A673 (cell line): Measurements from ENCODE around the gene PRSS8.

Source experiments
- EZH2 ChIP-seq: fragments of 200-600 bp; sonication (generic); IDR thresholded peaks from 2 replicates; pipeline ENCODE4 v1.6.1; 2017; ENCODE audit warnings: borderline replicate concordance, low read depth, mild to moderate bottlenecking, mixed read lengths, antibody characterized with exemption, low read length; ENCODE audit not compliant: poor library complexity, severe bottlenecking
- TF ChIP-seq, protein P1 (sequence below): fragments of 300-800, 200-600 bp; sonication (generic); conservative IDR thresholded peaks from 2 replicates; pipeline ENCODE4 v1.5.1; 2017; ENCODE audit warnings: low read depth, mild to moderate bottlenecking, antibody characterized with exemption, low read length, moderate library complexity, mixed read lengths

DNA sequence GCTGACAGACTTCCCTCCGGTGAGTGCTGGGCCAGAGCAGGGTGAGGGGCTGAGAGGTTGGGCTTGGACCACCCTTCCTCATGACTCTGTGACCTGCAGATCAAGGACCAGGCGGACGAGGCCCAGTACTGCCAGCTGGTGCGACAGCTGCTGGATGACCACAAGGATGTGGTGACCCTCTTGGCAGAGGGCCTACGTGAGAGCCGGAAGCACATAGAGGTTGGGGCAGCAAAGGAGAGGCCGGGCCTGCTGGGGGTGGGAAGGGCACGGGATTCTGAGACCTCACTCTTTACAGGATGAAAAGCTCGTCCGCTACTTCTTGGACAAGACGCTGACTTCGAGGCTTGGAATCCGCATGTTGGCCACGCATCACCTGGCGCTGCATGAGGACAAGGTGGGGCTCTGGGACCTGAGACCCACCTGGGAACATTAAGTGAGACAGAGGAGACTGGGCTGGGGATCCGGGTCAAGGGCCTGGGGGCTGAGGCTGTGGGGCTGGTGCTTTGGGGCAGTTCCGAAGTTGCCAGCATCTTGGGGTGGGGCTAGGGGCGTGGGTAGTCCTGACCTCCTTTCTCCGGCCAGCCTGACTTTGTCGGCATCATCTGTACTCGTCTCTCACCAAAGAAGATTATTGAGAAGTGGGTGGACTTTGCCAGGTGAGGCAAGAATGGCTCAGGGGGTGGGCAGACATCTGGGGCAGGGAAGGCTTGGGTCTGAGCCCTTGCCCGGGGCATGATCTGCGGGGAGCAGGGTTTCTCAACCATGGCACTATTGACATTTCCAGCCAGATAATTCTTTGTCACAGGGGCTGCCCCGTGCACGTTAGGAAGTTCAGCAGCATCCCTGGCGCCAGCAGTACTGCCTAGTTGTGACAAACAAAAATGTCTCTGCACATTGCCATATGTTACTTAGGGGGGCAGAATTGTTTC lies 25.2 kb downstream of the PRSS8 start:
- TF ChIP-seq, protein P1, sequence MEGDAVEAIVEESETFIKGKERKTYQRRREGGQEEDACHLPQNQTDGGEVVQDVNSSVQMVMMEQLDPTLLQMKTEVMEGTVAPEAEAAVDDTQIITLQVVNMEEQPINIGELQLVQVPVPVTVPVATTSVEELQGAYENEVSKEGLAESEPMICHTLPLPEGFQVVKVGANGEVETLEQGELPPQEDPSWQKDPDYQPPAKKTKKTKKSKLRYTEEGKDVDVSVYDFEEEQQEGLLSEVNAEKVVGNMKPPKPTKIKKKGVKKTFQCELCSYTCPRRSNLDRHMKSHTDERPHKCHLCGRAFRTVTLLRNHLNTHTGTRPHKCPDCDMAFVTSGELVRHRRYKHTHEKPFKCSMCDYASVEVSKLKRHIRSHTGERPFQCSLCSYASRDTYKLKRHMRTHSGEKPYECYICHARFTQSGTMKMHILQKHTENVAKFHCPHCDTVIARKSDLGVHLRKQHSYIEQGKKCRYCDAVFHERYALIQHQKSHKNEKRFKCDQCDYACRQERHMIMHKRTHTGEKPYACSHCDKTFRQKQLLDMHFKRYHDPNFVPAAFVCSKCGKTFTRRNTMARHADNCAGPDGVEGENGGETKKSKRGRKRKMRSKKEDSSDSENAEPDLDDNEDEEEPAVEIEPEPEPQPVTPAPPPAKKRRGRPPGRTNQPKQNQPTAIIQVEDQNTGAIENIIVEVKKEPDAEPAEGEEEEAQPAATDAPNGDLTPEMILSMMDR = no peak
- TF ChIP-seq EZH2 = no peak
